T1000 (cell line): ENCODE results near the gene CD38.
"Not testable (repeated sequence)": the region's sequence is repeated elsewhere in the genome, so short reads cannot be mapped to it uniquely, and the experiment has no call there.

ENCODE experiments used
- DNase-seq: peaks from one replicate; lab custom pipeline; 2025; ENCODE audit warnings: mixed read lengths; lab: John Stamatoyannopoulos, UW

Gene CD38

GRCh38 chr4:15799141-15799540 lies 21.0 kb downstream of the CD38 start:
- no peak for DNase-seq

- DNase-seq: no peak
Measured at GRCh38 chr4:15799701-15800100, 21.6 kb downstream of the CD38 start.

GRCh38 chr4:15802497-15802896 lies 24.4 kb downstream of the CD38 start:
- not testable (repeated sequence) for DNase-seq

GRCh38 chr4:15805583-15806517 lies 27.7 kb downstream of the CD38 start:
- peak; percentile 31 for DNase-seq

GRCh38 chr4:15809058-15809457 lies 30.9 kb downstream of the CD38 start:
- DNase-seq: no peak

- DNase-seq: no peak
Measured at GRCh38 chr4:15809466-15809865, 31.3 kb downstream of the CD38 start.

GRCh38 chr4:15811703-15812337 lies 33.7 kb downstream of the CD38 start:
- DNase-seq: no peak

GRCh38 chr4:15832523-15833451 lies 54.7 kb downstream of the CD38 start:
- no peak for DNase-seq

- DNase-seq: no peak
Measured at GRCh38 chr4:15833801-15834200, 55.7 kb downstream of the CD38 start.

- no peak for DNase-seq
Measured at GRCh38 chr4:15836362-15836761, 58.2 kb downstream of the CD38 start.

- no peak for DNase-seq
Measured at GRCh38 chr4:15837591-15837990, 59.5 kb downstream of the CD38 start.

GRCh38 chr4:15841194-15841730 lies 63.1 kb downstream of the CD38 start:
- not testable (repeated sequence) for DNase-seq

GRCh38 chr4:15847746-15848145 lies 69.6 kb downstream of the CD38 start:
- DNase-seq: no peak

- DNase-seq: no peak
Measured at GRCh38 chr4:15848191-15848842, 70.2 kb downstream of the CD38 start.

- DNase-seq: no peak
Measured at GRCh38 chr4:15851969-15852368, 73.8 kb downstream of the CD38 start.

- no peak for DNase-seq
Measured at GRCh38 chr4:15852524-15852923, 74.4 kb downstream of the CD38 start.

- no peak for DNase-seq
Measured at GRCh38 chr4:15853345-15853744, 75.2 kb downstream of the CD38 start.

GRCh38 chr4:15855804-15856475 lies 77.8 kb downstream of the CD38 start:
- DNase-seq: no peak

GRCh38 chr4:15861198-15861597 lies 83.1 kb downstream of the CD38 start:
- not testable (repeated sequence) for DNase-seq

GRCh38 chr4:15864651-15865566 lies 86.8 kb downstream of the CD38 start:
- DNase-seq: no peak
